ENCODE results near the gene OBP2B. TPM values are rescaled to one million over a fixed set of nuclear protein-coding genes. Genes with fewer than 3 reads are reported as not detected.
"Not testable (repeated sequence)": the region's sequence is repeated elsewhere in the genome, so short reads cannot be mapped to it uniquely, and the experiment has no call there.

OBP2B gene
- total RNA-seq, 2 experiments from 2014 or later: not detected

- CTCF ChIA-PET (ENCODE audit: unreplicated experiment): no interaction called here
- BruUV-seq (replicated peaks): no TSS peak
Observed at GRCh38 chr9:133205996-133206931, 2.8 kb downstream of the OBP2B start.

GRCh38 chr9:133205481-133205887, 3.6 kb downstream of the OBP2B start:
- H3K4me3 ChIP-seq (ENCODE audit: low read depth, low read length, poor library complexity, severe bottlenecking); H2AFZ ChIP-seq (ENCODE audit: low read length); intact Hi-C loops (cut with micrococcal nuclease; ENCODE audit: unreplicated experiment); DNase-seq (ENCODE audit: low spot score); H3K79me2 ChIP-seq (ENCODE audit: insufficient read depth, low read depth, low read length); H3K9me3 ChIP-seq (ENCODE audit: low read length); BruUV-seq (replicated peaks); POLR2A ChIA-PET; CTCF ChIA-PET (ENCODE audit: unreplicated experiment); H3K27ac ChIP-seq (ENCODE audit: low read depth, low read length, poor library complexity, severe bottlenecking); H3K9me2 ChIP-seq (ENCODE audit: insufficient read depth, low read length); H3K36me3 ChIP-seq (ENCODE audit: insufficient read depth, low read length); H3K4me1 ChIP-seq (ENCODE audit: insufficient read depth, low read length, poor library complexity, severe bottlenecking); H3K4me2 ChIP-seq (ENCODE audit: low read length); H4K20me1 ChIP-seq (ENCODE audit: insufficient read depth, low read length): not testable (repeated sequence)

More at GRCh38 chr9:133205996-133206931, 2.8 kb downstream of the OBP2B start:
- intact Hi-C loops (cut with micrococcal nuclease; ENCODE audit: unreplicated experiment): no loop called here
- H3K4me2 ChIP-seq (ENCODE audit: low read length): no peak overlapping the region
- TF ChIP-seq EZH2phosphoT487 (IDR thresholded peaks at IDR 0.05; ENCODE audit: borderline replicate concordance, low read depth, low read length) (no peak), CTCF (conservative IDR thresholded peaks at IDR 0.05; ENCODE audit: low read length) (no peak)
- DNase-seq (ENCODE audit: low spot score): no peak
- H3K4me1 ChIP-seq (ENCODE audit: insufficient read depth, low read length, poor library complexity, severe bottlenecking): no peaks in the 10 kb centered on the region
- no peaks in the 10 kb centered on the region for H3K9me3 ChIP-seq (ENCODE audit: low read length)
- H3K4me3 ChIP-seq (ENCODE audit: low read depth, low read length, poor library complexity, severe bottlenecking): no peak overlapping the region
- POLR2A ChIA-PET: no interaction called here
- H3K27ac ChIP-seq (ENCODE audit: low read depth, low read length, poor library complexity, severe bottlenecking): no peak overlapping the region
- H3K9me2 ChIP-seq (ENCODE audit: insufficient read depth, low read length): no peaks in the 10 kb centered on the region
- no peak overlapping the region for H2AFZ ChIP-seq (ENCODE audit: low read length)
- H3K36me3 ChIP-seq (ENCODE audit: insufficient read depth, low read length): no peaks in the 10 kb centered on the region
- no peaks in the 10 kb centered on the region for H3K79me2 ChIP-seq (ENCODE audit: insufficient read depth, low read depth, low read length)
- H4K20me1 ChIP-seq (ENCODE audit: insufficient read depth, low read length): no peaks in the 10 kb centered on the region

GRCh38 chr9:133204993-133205336, 4.1 kb downstream of the OBP2B start:
- POLR2A ChIA-PET: no interaction called here
- H3K4me1 ChIP-seq (ENCODE audit: insufficient read depth, low read length, poor library complexity, severe bottlenecking): no peaks in the 10 kb centered on the region
- no peak overlapping the region for H3K4me2 ChIP-seq (ENCODE audit: low read length)
- no peak overlapping the region for H3K4me3 ChIP-seq (ENCODE audit: low read depth, low read length, poor library complexity, severe bottlenecking)
- H4K20me1 ChIP-seq (ENCODE audit: insufficient read depth, low read length): no peaks in the 10 kb centered on the region
- no peaks in the 10 kb centered on the region for H3K79me2 ChIP-seq (ENCODE audit: insufficient read depth, low read depth, low read length)
- DNase-seq (ENCODE audit: low spot score): no peak
- H3K9me2 ChIP-seq (ENCODE audit: insufficient read depth, low read length): no peaks in the 10 kb centered on the region
- TF ChIP-seq CTCF (conservative IDR thresholded peaks at IDR 0.05; ENCODE audit: low read length) (no peak), EZH2phosphoT487 (IDR thresholded peaks at IDR 0.05; ENCODE audit: borderline replicate concordance, low read depth, low read length) (no peak)
- H3K9me3 ChIP-seq (ENCODE audit: low read length): no peaks in the 10 kb centered on the region
- CTCF ChIA-PET (ENCODE audit: unreplicated experiment): no interaction called here
- H2AFZ ChIP-seq (ENCODE audit: low read length): no peak overlapping the region
- no peak overlapping the region for H3K27ac ChIP-seq (ENCODE audit: low read depth, low read length, poor library complexity, severe bottlenecking)
- intact Hi-C loops (cut with micrococcal nuclease; ENCODE audit: unreplicated experiment): no loop called here
- BruUV-seq (replicated peaks): no TSS peak
- no peaks in the 10 kb centered on the region for H3K36me3 ChIP-seq (ENCODE audit: insufficient read depth, low read length)
